DLD1 (cell line): ENCODE measurements around the gene TAF3.
"Not testable (repeated sequence)": the region's sequence is repeated elsewhere in the genome, so short reads cannot be mapped to it uniquely, and the experiment has no call there.

Experiments used
- in situ Hi-C: cut with HindIII; loops from 2 replicates; pipeline ENCODE4 v1.10.0; 2017; ENCODE audit warnings: low sequenced_read_pairs

The TAF3 gene

GRCh38 chr10:8023851-8024250, 205.5 kb downstream of the TAF3 start:
- in situ Hi-C loops = no loop called here

- in situ Hi-C loops = no loop called here
Measured at GRCh38 chr10:8026349-8027259, 208.3 kb downstream of the TAF3 start.

GRCh38 chr10:8031211-8031610, 212.9 kb downstream of the TAF3 start:
- in situ Hi-C loops = not testable (repeated sequence)

- in situ Hi-C loops = no loop called here
Measured at GRCh38 chr10:8032558-8032957, 214.3 kb downstream of the TAF3 start.

- in situ Hi-C loops = no loop called here
Measured at GRCh38 chr10:8033812-8034465, 215.6 kb downstream of the TAF3 start.

DNA sequence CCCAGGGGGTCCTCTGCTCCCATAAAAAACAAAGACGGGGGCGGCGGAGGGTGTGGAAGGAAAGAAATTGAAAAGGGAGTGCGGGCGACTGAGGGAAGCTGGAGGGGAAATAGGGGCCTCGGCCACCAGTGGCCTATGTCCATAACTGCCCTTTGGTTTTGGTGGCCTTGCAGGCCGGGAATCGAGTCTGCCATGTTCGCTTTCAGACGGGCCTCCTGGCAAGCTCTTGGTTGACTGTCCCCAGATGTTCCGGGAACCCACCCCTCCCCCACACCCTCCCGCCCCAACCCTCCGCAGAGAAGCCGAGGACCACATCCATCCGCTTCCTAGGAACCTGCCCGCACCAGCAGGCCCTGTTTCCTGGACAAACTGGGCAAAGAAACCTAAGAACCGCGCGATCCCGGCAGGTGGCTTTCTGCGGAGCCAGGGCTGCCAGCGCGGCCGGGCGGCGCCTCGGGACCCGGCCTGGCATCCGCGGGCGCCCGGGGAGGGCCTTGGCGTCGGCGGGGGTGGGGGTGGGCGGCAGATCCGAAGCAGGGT, 216.2 kb downstream of the TAF3 start:
- in situ Hi-C loops = no loop called here

DNA sequence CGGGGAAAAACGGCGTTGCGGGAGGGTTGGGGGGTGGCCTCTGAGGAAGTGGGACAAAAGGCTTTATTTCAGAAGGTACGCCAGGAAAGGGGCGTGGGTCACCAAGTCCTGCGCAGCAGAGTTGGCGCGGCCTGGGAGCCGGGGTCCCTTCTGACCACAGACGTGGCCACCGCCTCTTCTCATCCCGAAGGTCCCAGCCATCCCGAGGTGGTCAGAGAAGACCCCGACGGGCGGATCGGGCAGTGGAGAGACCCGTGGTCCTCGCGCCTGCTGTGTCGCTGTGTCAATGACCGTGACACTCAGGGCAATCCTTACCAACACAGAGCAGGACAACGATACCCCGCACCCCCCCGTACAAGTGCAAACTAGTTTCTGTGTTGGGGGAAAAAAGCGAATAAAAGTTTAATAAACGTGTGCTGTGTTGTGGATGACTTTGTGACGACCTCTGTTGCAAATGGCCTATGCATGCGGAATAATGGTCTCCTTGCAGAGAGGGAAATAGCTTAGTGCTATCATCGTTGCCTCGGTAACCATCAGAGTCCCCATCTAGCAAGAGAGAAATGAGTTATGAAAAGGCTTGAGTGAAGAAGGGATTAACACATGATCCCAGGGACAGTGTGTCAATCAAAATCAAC, 216.8 kb downstream of the TAF3 start:
- in situ Hi-C loops = no loop called here

DNA sequence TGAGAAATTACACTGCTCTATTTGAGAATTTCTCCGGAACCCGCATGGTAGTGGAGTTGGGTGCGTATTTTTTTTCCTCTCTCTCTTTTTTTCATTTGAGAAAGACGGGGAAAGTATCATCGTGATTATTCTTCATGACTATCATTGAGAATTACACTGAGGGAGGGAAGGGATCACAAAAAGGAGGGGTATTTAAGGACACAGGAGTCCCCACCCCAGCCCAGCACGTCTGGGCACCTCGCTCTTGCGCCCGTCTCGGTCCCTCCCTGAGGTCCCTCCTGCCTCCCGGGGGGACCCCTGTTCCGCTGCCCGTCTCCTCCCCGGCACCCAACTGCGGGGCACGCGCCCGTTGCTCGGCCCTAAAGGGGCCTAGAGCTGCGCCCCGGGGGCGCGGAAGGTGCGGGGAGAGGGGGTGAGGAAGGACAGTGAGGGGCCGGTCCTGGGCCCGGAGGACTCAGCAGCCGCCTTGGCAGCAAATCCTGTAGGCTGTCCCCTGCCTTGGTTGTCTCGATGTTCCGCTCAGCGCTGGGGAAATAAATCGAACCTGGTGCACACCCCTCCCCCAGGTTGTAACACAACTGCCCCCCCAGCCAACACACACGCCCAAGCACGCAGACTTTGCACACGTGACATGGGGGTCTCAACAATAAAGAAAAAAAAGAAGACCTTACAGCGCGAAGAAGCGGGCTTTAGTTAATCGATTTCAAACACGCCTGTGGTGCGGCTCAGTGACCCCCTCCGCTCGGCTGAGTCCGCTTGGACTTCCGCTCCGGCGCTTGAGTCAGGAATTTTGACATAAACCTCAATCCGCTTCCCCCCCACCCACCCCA, 217.6 kb downstream of the TAF3 start:
- in situ Hi-C loops = no loop called here

- in situ Hi-C loops = no loop called here
Measured at GRCh38 chr10:8036506-8037198, 218.3 kb downstream of the TAF3 start.

- in situ Hi-C loops = no loop called here
Measured at GRCh38 chr10:8037199-8037801, 219.0 kb downstream of the TAF3 start.

- in situ Hi-C loops = no loop called here
Measured at GRCh38 chr10:8037941-8038894, 219.9 kb downstream of the TAF3 start.

DNA sequence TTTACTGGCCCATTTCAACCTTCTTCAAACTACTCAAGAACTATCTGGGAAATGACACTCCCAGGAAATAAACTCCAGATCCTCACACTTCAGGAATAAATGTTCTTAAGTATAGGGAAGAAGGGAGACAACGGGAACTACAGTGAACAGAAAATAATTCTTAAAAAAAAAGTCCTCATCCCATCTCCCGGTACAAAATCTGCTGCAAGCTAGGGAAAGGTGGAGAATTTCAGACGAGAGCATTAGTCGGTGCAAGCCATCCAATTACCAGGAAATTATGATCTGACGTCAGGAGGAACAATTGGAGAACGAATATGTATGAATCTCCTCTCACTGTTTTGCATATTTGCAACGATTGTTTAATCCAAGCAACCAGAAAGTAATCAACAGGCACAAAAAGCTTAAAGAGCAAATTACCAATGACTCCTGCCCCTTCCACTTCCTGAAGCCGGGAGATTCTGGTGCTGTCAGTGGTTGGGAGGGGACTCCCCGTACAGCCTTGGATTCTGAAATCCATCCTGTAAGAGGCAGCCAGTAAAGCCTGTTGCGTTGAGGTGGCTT, 221.1 kb downstream of the TAF3 start:
- in situ Hi-C loops = no loop called here

DNA sequence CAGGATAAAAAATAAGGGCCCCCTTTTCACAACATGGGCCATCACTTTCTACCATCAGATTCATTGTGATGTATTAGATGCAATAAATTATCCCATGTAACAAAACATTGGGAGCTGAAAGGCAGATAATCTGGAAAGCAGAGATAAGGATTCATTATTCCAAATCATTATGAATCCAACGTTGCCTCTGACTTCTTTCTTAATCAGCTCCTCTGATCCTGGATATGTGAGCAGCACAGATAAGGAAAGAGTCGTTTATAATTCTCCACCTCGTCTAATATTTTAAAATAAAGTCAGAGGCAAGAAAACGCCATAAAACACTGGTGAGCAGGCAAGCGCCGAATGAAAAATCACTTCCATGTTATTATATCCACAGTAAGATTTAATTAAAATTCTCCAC, 222.3 kb downstream of the TAF3 start:
- in situ Hi-C loops = no loop called here

DNA sequence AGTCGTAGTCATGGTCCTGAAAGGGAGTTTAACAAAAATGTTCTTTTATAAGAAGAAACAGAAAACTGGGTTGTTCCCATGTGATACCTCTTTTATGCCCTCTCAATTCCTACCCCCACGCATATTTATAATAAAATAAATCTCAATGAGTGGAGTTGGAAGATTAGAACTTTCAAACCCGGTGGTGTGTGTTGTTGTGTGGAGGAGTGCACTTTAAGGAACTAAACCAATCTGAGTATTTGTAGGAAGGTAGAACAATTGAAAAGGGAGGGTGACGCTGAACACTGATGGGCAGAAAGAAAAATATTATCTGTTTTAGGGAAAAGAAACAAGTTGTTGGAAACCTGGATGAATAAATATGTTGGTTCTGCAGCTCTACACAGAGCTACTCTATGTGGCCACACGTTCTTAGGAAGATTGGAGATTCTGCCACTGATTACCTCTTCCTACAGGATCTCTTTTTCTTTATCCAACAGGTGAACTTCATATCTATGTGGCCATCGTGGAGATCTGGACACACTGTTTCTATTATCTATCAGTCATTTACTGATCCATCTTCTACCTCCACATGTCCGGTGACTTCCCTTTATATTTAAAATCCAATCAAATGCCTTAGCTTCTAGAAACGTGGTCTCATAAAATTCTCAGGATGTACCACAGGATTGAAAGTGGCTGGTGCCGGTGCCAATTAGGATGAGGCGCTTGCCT, 223.1 kb downstream of the TAF3 start:
- in situ Hi-C loops = no loop called here

GRCh38 chr10:8041992-8042720, 223.9 kb downstream of the TAF3 start:
- in situ Hi-C loops = no loop called here

GRCh38 chr10:8042721-8043568, 224.6 kb downstream of the TAF3 start:
- in situ Hi-C loops = no loop called here
